Measurements from ENCODE around the gene IGF1R. TPM values are rescaled to one million over a fixed set of nuclear protein-coding genes. Genes with fewer than 3 reads are reported as not detected.
A peak's percentile ranks its signal among the peaks of the same experiment; 100 is the strongest.

IGF1R gene
- polyA plus RNA-seq, 1 experiment = 36.2 TPM

DNA sequence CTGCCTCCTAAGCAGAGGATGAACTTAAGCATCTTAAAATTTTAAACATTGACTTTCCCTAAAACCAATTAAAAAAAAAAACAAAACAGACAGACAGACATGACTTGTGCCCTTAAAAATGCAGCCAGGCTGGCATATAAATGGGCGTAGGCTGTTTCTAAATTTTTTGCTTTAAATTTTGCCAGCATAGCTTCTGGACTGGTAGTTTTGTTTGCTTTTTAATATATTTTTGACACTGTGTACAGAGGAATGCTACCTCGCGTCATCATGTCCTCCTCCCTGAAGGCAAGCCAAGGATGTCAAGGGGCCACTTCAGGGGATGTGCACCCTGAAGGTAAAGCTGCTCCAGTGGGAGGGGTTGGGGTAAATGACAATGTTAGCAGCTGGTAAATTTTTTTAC, 224.4 kb downstream of the IGF1R start:
- no peak overlapping the region for H3K4me3 ChIP-seq (ENCODE audit: low read depth, low read length)
- CTCF ChIA-PET = interaction anchor here (0.7 to 1.9 kb wide), 5 partner anchors 9 to 209 kb away, joined by 3 to 10 read pairs (median 3); no protein-coding TSS in a partner anchor
- POLR2A ChIA-PET = no interaction called here

DNA sequence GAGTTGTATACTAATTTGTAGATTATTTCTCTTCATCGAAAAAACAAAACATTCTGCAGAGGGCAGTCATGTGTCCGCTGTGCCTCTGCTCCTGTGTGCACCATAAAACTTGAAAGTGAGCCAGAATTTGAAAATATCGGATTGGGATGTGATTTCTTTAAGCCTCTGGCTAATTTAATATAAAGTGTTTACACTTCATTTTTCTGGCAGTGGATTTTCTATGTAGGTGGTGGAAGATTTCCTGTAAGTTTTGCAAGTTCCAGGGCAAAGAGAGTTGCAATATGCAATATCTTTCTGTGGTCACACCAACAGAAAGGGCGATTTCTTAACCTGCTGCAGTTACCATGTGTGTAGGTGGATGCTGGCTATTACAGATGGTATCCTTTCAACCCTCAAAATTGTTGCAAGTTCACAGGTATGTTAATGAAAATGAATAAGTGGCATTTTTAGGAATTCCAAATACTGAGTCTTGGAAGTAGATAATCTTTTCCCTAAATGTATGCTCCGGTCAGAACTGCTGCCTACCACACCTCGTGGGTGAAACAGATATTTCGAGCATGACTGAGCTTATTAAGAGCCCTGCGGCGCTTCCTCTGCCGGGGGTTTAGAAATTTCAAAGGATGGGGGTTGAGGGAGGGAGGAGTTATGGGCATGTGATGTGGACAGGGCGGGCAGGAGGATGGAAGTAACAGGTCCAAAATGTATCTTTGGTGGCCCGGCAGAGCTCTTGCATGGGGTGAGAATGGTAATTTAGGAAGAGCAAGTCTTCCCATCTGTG, 225.3 kb downstream of the IGF1R start:
- H3K36me3 ChIP-seq (ENCODE audit: control insufficient read depth, insufficient read depth, low read length) = no peaks in the 10 kb centered on the region
- no peaks in the 10 kb centered on the region for H3K27me3 ChIP-seq (ENCODE audit: control insufficient read depth, insufficient read depth, low read length)
- POLR2A ChIA-PET = interaction anchor here (0.6 kb wide), 2 partner anchors 225 to 467 kb away, joined by 4 to 5 read pairs; no protein-coding TSS in a partner anchor
- TF ChIP-seq, protein P1, sequence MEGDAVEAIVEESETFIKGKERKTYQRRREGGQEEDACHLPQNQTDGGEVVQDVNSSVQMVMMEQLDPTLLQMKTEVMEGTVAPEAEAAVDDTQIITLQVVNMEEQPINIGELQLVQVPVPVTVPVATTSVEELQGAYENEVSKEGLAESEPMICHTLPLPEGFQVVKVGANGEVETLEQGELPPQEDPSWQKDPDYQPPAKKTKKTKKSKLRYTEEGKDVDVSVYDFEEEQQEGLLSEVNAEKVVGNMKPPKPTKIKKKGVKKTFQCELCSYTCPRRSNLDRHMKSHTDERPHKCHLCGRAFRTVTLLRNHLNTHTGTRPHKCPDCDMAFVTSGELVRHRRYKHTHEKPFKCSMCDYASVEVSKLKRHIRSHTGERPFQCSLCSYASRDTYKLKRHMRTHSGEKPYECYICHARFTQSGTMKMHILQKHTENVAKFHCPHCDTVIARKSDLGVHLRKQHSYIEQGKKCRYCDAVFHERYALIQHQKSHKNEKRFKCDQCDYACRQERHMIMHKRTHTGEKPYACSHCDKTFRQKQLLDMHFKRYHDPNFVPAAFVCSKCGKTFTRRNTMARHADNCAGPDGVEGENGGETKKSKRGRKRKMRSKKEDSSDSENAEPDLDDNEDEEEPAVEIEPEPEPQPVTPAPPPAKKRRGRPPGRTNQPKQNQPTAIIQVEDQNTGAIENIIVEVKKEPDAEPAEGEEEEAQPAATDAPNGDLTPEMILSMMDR (IDR thresholded peaks at IDR 0.05; ENCODE audit: insufficient read depth, low read depth, low read length) = no peak
- no peak overlapping the region for H3K4me3 ChIP-seq (ENCODE audit: low read depth, low read length)
- peak; percentile 76 for DNase-seq (ENCODE audit: low read depth)
- CTCF ChIA-PET = interaction anchor here (0.9 to 1.9 kb wide), 6 partner anchors 11 to 227 kb away, joined by 3 to 10 read pairs (median 4); no protein-coding TSS in a partner anchor

More for the DNA sequence above, 224.4 kb downstream of the IGF1R start:
- no peak for DNase-seq (ENCODE audit: low read depth)
- Histone ChIP-seq H3K27me3 (ENCODE audit: control insufficient read depth, insufficient read depth, low read length) (no peaks in the 10 kb centered on the region), H3K36me3 (ENCODE audit: control insufficient read depth, insufficient read depth, low read length) (no peaks in the 10 kb centered on the region)
- TF ChIP-seq, protein P1 (IDR thresholded peaks at IDR 0.05; ENCODE audit: insufficient read depth, low read depth, low read length) = no peak

DNA sequence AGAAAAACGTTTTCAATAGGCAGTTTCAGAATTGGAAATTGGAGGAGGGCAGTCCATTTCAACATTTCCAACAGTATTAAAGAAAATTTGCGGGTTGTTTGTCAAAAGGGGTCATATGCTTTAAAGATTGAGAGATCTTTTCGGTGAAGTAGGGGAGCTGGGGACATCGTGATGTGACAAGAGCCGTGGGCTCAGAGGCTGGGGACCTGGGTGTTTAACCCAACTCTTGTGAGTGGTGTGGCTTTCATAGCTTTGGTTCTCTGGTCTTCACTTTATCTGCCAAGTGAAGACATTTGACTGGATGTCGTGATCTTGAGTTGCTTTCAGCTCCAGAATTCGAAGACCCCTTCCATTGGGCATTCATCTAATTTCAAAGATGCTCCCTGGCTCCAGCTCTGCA, 226.0 kb downstream of the IGF1R start:
- DNase-seq (ENCODE audit: low read depth) = no peak
- ChIA-PET CTCF (interaction anchor here (0.7 to 1.9 kb wide), 5 partner anchors 13 to 328 kb away, joined by 3 to 10 read pairs (median 4); no protein-coding TSS in a partner anchor), POLR2A (interaction anchor here (0.6 to 0.7 kb wide), 3 partner anchors 26 to 466 kb away, joined by 4 to 13 read pairs (median 5); no protein-coding TSS in a partner anchor)
- H3K4me3 ChIP-seq (ENCODE audit: low read depth, low read length) = no peak overlapping the region
- TF ChIP-seq, protein P1 (IDR thresholded peaks at IDR 0.05; ENCODE audit: insufficient read depth, low read depth, low read length) = no peak
- no peaks in the 10 kb centered on the region for H3K36me3 ChIP-seq (ENCODE audit: control insufficient read depth, insufficient read depth, low read length)
- H3K27me3 ChIP-seq (ENCODE audit: control insufficient read depth, insufficient read depth, low read length) = no peaks in the 10 kb centered on the region

DNA sequence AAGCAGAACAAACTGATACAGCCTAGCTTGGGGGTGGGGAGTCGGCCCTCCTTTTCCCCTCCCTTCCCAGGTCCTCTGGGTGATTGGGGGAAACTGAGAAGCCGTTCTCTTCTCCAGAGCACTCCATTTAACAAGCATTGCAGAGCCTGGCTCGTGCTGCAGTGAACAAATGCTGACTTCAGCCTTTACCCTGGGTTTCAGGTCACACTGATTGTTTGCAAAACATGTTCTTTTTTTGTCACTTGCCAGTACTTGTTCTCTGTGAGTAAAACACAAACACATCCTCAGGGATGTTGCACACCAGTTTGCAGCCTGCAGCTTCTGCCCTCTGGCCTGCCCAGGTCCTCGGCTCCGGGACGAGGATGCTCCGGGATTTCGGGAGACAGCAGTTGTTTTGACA, 226.4 kb downstream of the IGF1R start:
- H3K27me3 ChIP-seq (ENCODE audit: control insufficient read depth, insufficient read depth, low read length) = no peaks in the 10 kb centered on the region
- CTCF ChIA-PET = interaction anchor here (0.7 to 1.9 kb wide), 3 partner anchors 13 to 328 kb away, joined by 3 to 6 read pairs (median 4); no protein-coding TSS in a partner anchor

More for the DNA sequence above, 226.4 kb downstream of the IGF1R start:
- DNase-seq (ENCODE audit: low read depth) = no peak
- no peak overlapping the region for H3K4me3 ChIP-seq (ENCODE audit: low read depth, low read length)
- H3K36me3 ChIP-seq (ENCODE audit: control insufficient read depth, insufficient read depth, low read length) = no peaks in the 10 kb centered on the region
- POLR2A ChIA-PET = interaction anchor here (0.7 kb wide), 1 partner anchor 26 kb away, joined by 13 read pairs; no protein-coding TSS in a partner anchor
- TF ChIP-seq, protein P1 (IDR thresholded peaks at IDR 0.05; ENCODE audit: insufficient read depth, low read depth, low read length) = no peak
